NCI-H1105 (cell line): ENCODE measurements around the gene LSP1.
"Not testable (repeated sequence)": the region's sequence is repeated elsewhere in the genome, so short reads cannot be mapped to it uniquely, and the experiment has no call there.

Experiments
- DNase-seq: peaks from one replicate; lab custom pipeline; 2025; lab: John Stamatoyannopoulos, UW

Gene LSP1

GRCh38 chr11:1928891-1929541 lies 76.1 kb downstream of the LSP1 start:
- no peak for DNase-seq

DNA sequence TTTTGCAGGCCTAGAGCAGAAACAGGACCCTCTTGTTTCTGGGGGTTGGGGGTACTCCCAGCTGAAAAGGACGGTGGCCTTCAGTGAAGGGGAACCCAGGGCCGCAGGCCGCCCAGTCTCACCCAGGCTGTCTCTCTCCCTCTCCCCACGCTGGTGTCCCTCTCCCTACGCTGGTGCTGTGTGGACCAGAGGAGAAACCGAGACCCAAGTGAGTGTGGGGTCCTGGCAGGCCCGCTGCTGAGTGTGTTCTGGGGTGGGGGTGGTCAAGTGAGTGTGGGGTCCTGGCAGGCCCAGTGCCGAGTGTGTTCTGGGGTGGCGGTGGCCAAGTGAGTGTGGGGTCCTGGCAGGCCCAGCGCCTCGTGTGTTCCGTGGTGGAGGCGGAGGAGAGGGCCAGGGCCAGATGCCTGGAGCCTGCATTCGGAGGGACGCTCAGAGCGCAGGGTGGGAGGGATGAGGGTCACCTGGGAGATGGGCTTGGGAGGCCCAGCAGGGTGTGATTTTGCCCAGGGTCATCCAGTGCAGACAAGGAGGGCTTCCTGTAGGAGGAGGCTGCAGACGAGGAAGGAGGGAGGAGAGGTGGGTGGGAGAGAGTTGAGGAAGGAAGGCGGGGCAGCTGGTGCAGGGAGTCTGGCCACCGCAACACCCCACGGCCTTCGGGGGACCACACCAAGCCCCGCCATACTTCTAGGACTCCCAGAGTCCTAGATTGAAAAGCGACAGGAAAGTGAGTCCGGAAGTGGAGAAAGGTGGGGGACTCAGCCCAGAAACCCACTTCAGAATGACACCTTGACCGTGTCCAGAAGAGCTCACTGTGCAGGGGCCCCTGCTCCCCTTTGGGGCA lies 77.0 kb downstream of the LSP1 start:
- DNase-seq, result no peak

DNA sequence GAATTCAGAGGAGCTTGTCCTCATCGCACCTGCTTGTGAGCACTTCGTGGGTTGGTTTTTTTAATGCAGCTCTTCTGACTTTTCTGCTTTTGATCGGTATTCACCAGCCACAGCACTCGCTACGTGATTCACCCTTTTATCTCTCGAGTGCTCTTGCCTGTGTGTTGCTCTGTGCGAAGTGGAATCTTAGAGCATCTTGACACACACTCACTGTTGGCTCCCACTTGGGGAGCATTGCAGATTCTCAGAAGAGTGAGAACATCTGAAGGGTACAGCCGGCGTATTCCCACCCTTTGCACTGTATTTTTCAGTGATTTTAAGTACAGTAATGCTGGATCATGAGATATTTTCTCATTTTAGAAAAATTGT lies 77.6 kb downstream of the LSP1 start:
- no peak for DNase-seq

DNA sequence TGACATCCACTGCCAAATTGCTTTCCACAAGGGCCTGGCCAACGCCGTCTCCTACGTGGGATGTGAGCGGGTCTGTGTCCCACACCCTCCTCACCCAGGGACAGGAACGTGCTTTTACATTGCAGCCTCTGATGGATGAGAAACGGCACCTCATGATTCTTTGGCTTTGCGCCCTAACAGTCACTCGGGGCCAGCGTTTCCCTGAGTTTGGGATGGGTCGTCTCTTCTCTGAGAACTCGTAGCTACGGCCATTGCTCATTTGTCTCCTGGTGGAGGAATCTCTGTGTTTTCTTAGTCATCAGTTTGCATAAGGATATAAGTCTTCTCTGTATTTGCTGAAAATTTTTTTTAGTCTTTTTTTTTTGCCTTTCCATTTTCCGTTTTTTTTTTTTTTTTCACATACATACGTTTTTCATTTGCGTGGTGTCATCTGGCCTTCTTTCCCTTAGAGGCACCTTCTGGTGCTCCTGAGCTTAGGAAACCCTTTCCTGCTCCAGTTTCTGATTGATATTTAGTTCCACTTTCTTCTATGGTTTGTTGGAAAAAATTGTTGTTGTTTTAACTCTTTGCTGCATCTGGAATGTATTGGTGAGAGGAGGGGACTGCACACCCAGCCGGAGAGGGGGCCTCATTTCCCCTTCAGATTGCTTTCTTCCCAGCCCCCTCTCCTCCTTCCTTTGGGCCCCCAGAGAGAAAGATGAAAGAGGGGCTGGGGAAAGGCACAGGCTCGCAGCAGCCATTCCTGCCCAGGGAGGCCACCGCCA lies 78.6 kb downstream of the LSP1 start:
- DNase-seq, result no peak

DNA sequence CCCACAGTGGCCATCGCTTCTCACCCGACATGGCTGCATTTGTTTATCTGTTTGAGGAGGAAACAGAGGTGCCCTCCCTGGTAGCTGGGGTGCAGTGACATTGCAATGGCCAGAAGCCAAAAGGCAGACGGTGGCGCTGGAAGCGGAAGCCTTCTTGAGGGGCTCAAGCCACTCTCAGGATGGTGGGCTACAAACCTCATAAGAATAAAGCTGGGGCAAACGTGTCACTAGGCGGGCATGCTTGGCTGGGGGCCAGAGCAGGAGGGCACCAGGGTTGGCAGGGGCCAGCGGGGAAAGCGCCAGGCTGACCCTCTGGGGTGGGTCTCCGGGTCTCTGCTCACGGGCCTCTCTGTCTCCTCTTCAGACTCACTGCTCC lies 79.2 kb downstream of the LSP1 start:
- no peak for DNase-seq

- DNase-seq, result no peak
These were observed 79.8 kb downstream of the LSP1 start for GRCh38 chr11:1932681-1933080.

GRCh38 chr11:1933416-1934334 lies 80.8 kb downstream of the LSP1 start:
- DNase-seq, result no peak

DNA sequence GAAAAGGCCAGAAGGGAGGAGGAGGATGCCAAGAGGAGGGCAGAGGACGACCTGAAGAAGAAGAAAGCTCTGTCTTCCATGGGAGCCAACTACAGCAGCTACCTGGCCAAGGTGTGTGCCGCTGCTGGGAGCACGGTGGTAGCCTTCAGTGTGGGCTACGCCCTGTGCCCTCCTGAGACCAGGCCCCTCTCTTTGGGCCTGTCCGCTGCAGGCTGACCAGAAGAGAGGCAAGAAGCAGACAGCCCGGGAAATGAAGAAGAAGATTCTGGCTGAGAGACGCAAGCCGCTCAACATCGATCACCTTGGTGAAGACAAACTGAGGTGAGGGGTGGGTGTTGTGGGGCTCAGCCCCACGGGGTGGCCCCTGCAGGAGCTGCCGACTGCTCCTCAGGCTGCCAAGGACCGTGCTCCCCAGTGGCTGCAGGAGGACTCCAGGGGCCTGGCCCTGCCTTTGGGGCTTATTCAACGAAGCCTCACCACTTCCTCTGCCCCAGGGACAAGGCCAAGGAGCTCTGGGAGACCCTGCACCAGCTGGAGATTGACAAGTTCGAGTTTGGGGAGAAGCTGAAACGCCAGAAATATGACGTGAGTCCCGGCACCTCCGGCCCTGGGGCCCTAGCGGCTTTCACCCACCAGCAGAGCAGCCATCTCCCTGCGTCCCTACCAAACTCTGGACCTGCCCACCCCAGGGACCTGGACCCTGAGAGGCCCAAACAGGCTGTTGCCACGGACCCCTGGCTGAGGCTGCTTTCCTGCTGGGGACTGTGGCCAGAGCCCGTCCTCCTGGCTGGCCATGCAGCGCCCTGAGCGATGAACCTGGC lies 81.7 kb downstream of the LSP1 start:
- no peak for DNase-seq

DNA sequence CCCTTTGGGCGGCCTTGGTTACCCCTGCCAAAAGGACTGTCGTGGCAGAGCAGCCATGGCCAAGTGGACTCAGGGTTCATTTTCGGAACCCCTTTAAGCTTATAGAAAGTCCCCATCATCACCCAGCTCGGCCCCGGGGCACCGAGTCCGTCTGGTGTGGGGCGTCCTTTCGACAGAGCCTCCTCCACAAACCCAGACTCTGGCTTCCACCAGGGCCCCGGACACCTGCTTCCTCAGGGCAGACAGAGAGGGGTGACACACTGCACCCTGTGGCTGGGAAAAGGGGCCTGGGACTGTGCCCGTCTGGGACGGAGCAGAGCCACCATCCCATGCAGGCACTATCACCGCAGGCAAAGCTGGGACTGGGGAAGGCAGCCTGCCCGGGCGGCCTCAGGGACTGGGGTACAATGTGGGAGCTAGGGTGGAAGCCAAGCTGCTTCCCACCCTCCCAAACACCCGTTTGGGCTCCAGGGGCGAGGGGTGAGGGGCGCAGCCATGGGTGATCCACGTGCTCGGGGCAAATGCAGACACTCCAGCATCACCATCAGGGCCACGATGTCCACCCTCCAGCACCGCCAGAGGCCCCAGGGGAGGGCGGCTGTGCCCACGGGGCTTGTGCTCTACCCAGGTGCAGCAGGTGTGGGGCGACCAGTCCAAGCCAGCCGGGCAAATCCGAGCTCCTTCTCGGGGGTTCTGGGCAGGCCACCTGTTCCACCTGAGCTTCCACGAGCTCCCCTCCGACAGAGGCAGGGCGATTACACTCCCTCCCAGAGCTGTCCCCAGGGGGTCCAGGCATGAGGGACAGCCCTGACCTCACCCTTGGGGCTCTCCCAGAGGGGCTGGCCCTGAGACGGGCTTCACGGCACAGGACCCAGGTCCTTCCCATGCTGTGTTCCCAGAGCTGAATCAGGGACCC lies 82.5 kb downstream of the LSP1 start:
- no peak for DNase-seq

DNA sequence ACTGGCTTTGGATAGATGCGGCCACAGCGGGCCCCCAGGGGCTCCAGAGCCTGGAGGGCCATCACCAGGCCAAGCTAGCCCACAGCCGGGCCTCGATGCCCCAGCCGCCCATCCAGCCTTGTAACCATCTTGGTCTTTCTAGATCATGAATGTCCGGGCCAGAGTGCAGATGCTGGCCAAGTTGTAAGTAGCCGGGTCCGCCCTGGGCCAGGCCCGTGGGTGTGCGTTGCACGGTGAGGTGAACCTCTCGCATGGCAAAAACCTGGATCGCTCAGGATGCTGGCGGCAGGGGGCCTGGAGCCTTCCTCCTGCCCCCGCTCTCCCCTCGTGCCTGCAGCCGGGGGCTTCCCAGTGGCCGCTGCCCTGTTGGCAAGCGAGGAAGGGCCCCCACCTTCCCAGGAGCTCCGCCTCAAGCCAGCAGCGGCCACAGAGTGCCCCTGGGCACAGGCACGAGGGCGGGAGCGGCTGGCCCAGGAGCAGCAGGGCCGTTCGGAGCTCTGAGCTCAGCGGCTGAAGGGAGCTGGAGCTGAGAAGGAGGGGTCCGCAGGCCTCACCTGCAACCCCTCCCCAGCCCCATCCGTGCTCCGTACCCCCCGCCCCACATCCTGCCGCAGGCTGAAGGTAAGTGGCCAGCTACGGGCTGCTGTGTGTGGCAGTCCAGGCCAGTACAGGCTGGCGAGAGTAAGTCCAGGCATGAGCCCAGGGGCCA lies 83.3 kb downstream of the LSP1 start:
- no peak for DNase-seq

- DNase-seq, result no peak
These were observed 84.1 kb downstream of the LSP1 start for GRCh38 chr11:1936781-1937615.

- no peak for DNase-seq
These were observed 84.9 kb downstream of the LSP1 start for GRCh38 chr11:1937616-1938342.

GRCh38 chr11:1938343-1939005 lies 85.6 kb downstream of the LSP1 start:
- DNase-seq, result no peak

- no peak for DNase-seq
These were observed 86.2 kb downstream of the LSP1 start for GRCh38 chr11:1939006-1939625.

DNA sequence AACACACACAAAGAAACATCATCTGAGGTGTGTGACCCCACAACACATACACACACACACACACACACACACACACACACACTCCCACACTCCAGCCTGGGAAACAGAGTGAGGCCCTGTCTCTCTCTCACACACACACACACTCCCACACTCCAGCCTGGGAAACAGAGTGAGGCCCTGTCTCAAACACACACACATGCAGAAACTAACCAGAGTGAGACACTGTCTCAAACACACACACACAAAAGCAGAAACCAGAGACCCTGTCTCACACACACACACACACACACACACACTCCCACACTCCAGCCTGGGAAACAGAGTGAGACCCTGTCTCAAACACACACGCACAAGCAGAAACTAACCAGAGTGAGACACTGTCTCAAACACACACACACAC lies 86.9 kb downstream of the LSP1 start:
- DNase-seq, result not testable (repeated sequence)
